Prostate gland (tissue), 2 donors: ENCODE measurements around the gene PIGV. TPM values are rescaled to one million over a fixed set of nuclear protein-coding genes. Genes with fewer than 3 reads are reported as not detected.

ENCODE experiments used
- DNase-seq: peaks from one replicate; pipeline ENCODE4 v3.0.0-alpha.2; 2019; ENCODE audit warnings: low spot score
- H3K27ac ChIP-seq, 2 donors: fragments of 200-600 bp; sonication (generic); 2 replicates each; pipeline ENCODE4 v1.5.1; 2017 to 2019
- H3K27me3 ChIP-seq: fragments of 200-600 bp; sonication (generic); replicated peaks from 2 replicates; pipeline ENCODE4 v1.5.1; 2019; ENCODE audit not compliant: insufficient read depth
- H3K36me3 ChIP-seq, 2 donors: fragments of 200-600 bp; sonication (generic); 1 replicate in 1 of 2; 2 replicates in 1 of 2; pipeline versions ENCODE4 v1.5.1 to v1.8.1; 2017 to 2019
- H3K4me1 ChIP-seq: fragments of 200-600 bp; sonication (generic); replicated peaks from 2 replicates; pipeline ENCODE4 v1.5.1; 2019
- H3K4me3 ChIP-seq, 2 donors: fragments of 200-600 bp; sonication (generic); 2 replicates each; pipeline ENCODE4 v1.5.1; 2017 to 2019
- H3K9me3 ChIP-seq: fragments of 200-600 bp; sonication (generic); 2 replicates; pipeline ENCODE4 v1.5.1; 2017
- POLR2A ChIP-seq: fragments of 450-650 bp; IDR thresholded peaks from one replicate; pipeline ENCODE4 v1.6.1; 2016; ENCODE audit warnings: antibody characterized with exemption, mild to moderate bottlenecking
- POLR2AphosphoS5 ChIP-seq: sonication (generic); formaldehyde crosslinking; IDR thresholded peaks from one replicate; pipeline ENCODE4 v1.6.1; 2017; ENCODE audit warnings: antibody characterized with exemption
- WGBS: methylation state at CpG from one replicate; pipeline ENCODE4 v1.1.5; 2018; 5-methylcytosine and 5-hydroxymethylcytosine counted together
- intact Hi-C: fragments of 100-400 bp; cut with DNase I; formaldehyde crosslinking; loops from one replicate; pipeline ENCODE4 v1.14.2; 2022
- total RNA-seq, 2 donors: library from RNA; depleted of rRNA; stranded (reverse); fragments of >200 nt; gene quantifications; one replicate each; pipeline ENCODE4 v1.1.0, GENCODE V29; 2016
- TF ChIP-seq, protein P1 (sequence below), 4 experiments: fragments of 200-600 bp in 2 of 4; fragments of 450-650 bp in 2 of 4; sonication (generic) in 2 of 4; IDR thresholded peaks; 1 replicate in 3 of 4; 2 replicates in 1 of 4; pipeline ENCODE4 v1.5.1; 2016 to 2019; ENCODE audit warnings: antibody characterized with exemption in 4 of 4, mild to moderate bottlenecking in 2 of 4, moderate library complexity in 2 of 4

The PIGV gene
- total RNA-seq, 2 donors from 2014 or later, result 26.4 to 32.4 TPM

DNA sequence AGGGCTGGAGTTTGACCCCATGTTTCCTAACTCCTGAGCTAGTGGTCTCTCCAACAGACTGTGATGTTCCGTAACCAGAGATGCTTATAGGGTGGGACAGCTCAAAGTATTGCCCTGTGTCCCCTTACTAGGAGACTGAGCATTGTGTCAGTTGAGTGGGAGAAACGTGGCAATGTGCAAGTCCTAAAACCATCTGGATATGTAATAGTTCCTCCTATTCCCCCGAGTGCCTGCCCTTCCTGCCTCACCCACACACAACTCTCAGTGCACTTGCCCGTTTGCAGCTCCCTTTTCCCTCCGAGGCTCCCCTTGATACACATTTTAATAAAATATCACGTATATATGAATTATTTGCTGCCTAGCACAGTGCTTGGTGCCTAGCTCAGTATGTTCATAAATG, 3.4 kb downstream of the PIGV start:
- no peak for TF ChIP-seq POLR2AphosphoS5
- TF ChIP-seq, protein P1, sequence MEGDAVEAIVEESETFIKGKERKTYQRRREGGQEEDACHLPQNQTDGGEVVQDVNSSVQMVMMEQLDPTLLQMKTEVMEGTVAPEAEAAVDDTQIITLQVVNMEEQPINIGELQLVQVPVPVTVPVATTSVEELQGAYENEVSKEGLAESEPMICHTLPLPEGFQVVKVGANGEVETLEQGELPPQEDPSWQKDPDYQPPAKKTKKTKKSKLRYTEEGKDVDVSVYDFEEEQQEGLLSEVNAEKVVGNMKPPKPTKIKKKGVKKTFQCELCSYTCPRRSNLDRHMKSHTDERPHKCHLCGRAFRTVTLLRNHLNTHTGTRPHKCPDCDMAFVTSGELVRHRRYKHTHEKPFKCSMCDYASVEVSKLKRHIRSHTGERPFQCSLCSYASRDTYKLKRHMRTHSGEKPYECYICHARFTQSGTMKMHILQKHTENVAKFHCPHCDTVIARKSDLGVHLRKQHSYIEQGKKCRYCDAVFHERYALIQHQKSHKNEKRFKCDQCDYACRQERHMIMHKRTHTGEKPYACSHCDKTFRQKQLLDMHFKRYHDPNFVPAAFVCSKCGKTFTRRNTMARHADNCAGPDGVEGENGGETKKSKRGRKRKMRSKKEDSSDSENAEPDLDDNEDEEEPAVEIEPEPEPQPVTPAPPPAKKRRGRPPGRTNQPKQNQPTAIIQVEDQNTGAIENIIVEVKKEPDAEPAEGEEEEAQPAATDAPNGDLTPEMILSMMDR (IDR thresholded peaks at IDR 0.05), result no peak
- no peak for TF ChIP-seq POLR2A
- Histone ChIP-seq H3K9me3 (no peaks in the 10 kb centered on the region), H3K4me1 (peaks cover 12% of the 10 kb centered on the region), H3K36me3 (no peaks in the 10 kb centered on the region), H3K27me3 (no peaks in the 10 kb centered on the region), H3K4me3 (no peak overlapping the region), H3K27ac (no peak overlapping the region)
- WGBS, result 71% methylated on average over 6 of the region's 6 CpGs
- intact Hi-C loops, result no loop called here
- DNase-seq, result no peak

DNA sequence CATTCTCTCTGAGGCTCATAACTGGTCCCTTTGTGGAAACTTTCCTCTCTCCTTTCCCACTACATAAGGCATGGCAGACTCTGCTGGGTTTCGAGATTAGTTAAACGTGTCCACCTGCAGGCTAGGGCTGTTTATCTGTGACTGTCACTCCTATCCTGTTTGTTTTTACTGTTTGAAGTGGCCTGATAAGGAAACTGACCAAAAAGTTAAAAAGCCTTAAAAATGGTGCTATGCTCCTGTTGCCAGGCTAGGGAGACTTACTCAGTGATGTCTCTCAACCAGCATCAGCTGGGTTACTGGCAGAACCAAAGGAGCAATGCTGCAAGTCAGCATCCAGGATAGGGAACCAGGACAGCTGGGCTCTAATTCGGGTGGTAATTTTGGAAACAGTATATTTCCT, 3.9 kb downstream of the PIGV start:
- 73% methylated on average over 3 of the region's 3 CpGs for WGBS
- Histone ChIP-seq H3K4me3 (no peak overlapping the region), H3K27me3 (no peaks in the 10 kb centered on the region), H3K9me3 (no peaks in the 10 kb centered on the region), H3K36me3 (no peaks in the 10 kb centered on the region), H3K4me1 (peaks cover 7% of the 10 kb centered on the region), H3K27ac (no peak overlapping the region)
- TF ChIP-seq, protein P1 (IDR thresholded peaks at IDR 0.05), result no peak
- TF ChIP-seq POLR2A (no peak), POLR2AphosphoS5 (no peak)
- DNase-seq, result no peak
- intact Hi-C loops, result no loop called here

DNA sequence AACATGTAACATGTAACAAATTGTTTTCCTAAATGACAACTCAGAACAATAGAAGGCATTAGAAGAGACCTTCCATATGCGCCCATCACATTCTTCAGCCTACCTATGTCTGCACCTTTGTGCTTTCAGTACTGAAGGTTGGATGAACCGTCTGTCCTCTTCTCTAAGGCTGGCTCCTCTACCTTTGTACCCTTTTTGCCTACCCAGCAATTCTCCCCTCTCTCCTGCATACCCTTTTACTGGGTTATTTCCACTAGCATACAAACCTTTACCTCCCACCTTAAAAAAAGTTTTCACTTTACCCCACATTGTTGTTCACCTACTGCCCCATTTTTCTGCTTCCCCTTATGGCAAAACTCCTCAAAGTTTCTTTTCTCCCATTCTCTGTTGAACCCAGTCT, 5.2 kb downstream of the PIGV start:
- Histone ChIP-seq H3K4me1 (no peaks in the 10 kb centered on the region), H3K36me3 (no peaks in the 10 kb centered on the region), H3K27me3 (no peaks in the 10 kb centered on the region), H3K4me3 (no peak overlapping the region), H3K9me3 (no peaks in the 10 kb centered on the region), H3K27ac (no peak overlapping the region)
- WGBS, result 88% methylated on average over 2 of the region's 2 CpGs
- intact Hi-C loops, result no loop called here
- no peak for DNase-seq
- TF ChIP-seq, protein P1 (IDR thresholded peaks at IDR 0.05), result no peak
- no peak for TF ChIP-seq POLR2A
- no peak for TF ChIP-seq POLR2AphosphoS5

DNA sequence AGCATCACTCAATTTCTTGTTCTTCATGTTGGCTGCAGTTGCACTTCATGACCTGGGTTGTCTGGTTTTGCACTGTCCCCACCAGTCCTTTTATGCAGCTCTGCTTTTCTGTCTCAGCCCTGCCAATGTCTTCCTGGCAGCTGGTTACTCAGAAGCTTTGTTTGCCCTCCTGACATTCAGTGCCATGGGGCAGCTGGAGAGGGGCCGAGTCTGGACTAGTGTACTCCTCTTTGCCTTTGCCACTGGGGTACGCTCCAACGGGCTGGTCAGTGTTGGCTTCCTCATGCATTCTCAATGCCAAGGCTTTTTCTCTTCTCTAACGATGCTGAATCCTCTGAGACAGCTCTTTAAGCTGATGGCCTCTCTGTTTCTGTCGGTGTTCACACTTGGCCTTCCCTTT, 6.6 kb downstream of the PIGV start:
- TF ChIP-seq, protein P1 (IDR thresholded peaks at IDR 0.05), result no peak
- TF ChIP-seq POLR2AphosphoS5 (no peak), POLR2A (no peak)
- H3K36me3 ChIP-seq, result no peaks in the 10 kb centered on the region
- H3K4me1 ChIP-seq, result peaks cover 9% of the 10 kb centered on the region
- H3K27ac ChIP-seq, result no peak overlapping the region
- no peak overlapping the region for H3K4me3 ChIP-seq
- H3K27me3 ChIP-seq, result no peaks in the 10 kb centered on the region
- intact Hi-C loops, result no loop called here
- no peak for DNase-seq
- no peaks in the 10 kb centered on the region for H3K9me3 ChIP-seq
- 88% methylated on average over 5 of the region's 5 CpGs for WGBS

DNA sequence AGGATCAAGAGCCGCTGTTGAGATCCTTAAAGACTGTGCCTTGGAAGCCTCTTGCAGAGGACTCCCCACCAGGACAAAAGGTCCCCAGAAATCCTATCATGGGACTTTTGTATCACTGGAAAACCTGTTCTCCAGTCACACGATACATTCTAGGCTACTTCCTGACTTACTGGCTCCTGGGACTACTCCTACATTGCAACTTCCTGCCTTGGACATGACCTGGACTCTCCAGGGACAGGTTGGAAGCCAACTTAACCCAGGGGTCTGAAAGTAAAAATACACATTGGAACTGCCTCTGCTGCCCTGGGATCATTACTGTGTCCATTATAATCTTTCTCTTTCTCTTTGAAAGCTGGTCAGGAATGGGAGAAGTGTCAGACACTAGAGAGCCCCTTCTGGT, 9.9 kb downstream of the PIGV start:
- H3K4me3 ChIP-seq, result no peak overlapping the region
- no peaks in the 10 kb centered on the region for H3K36me3 ChIP-seq
- no peaks in the 10 kb centered on the region for H3K9me3 ChIP-seq
- TF ChIP-seq POLR2A (no peak), POLR2AphosphoS5 (no peak)
- TF ChIP-seq, protein P1 (IDR thresholded peaks at IDR 0.05), result no peak
- H3K4me1 ChIP-seq, result peaks cover 19% of the 10 kb centered on the region
- H3K27ac ChIP-seq, result no peak overlapping the region
- 91% methylated on average over 2 of the region's 2 CpGs for WGBS
- no peaks in the 10 kb centered on the region for H3K27me3 ChIP-seq
- intact Hi-C loops, result no loop called here
- no peak for DNase-seq
